HEK293T (cell line): ENCODE results near the gene PTPRQ.

ENCODE experiments used
- ARNT ChIP-seq: fragments of 450-650 bp; IDR thresholded peaks from 2 replicates; pipeline ENCODE4 v1.6.1; 2017; ENCODE audit warnings: mild to moderate bottlenecking
- BHLHE40 ChIP-seq: fragments of 450-650 bp; IDR thresholded peaks from 2 replicates; pipeline ENCODE4 v1.6.1; 2016; ENCODE audit warnings: mild to moderate bottlenecking, moderate library complexity, borderline replicate concordance
- CTBP1 ChIP-seq: fragments of 450-650 bp; IDR thresholded peaks from 2 replicates; pipeline ENCODE4 v1.6.1; 2016; ENCODE audit warnings: borderline replicate concordance
- ELF4 ChIP-seq: fragments of 450-650 bp; IDR thresholded peaks from 2 replicates; pipeline ENCODE4 v1.6.1; 2017; ENCODE audit warnings: antibody characterized with exemption
- FOXK2 ChIP-seq: fragments of 450-650 bp; IDR thresholded peaks from 2 replicates; pipeline ENCODE4 v1.6.1; 2016; ENCODE audit warnings: mild to moderate bottlenecking
- HDGF ChIP-seq: fragments of 450-650 bp; IDR thresholded peaks from 2 replicates; pipeline ENCODE4 v1.6.1; 2017; ENCODE audit warnings: antibody characterized with exemption, borderline replicate concordance
- L3MBTL2 ChIP-seq: fragments of 450-650 bp; conservative IDR thresholded peaks from 2 replicates; pipeline ENCODE4 v1.6.1; 2016; ENCODE audit warnings: mild to moderate bottlenecking
- NFRKB ChIP-seq: fragments of 450-650 bp; IDR thresholded peaks from 2 replicates; pipeline ENCODE4 v1.6.1; 2016; ENCODE audit warnings: mild to moderate bottlenecking, moderate library complexity
- PKNOX1 ChIP-seq: fragments of 450-650 bp; IDR thresholded peaks from 2 replicates; pipeline ENCODE4 v1.6.1; 2016
- SP1 ChIP-seq: fragments of 450-650 bp; IDR thresholded peaks from 2 replicates; pipeline ENCODE4 v1.6.1; 2017
- SUZ12 ChIP-seq: fragments of 450-650 bp; IDR thresholded peaks from 2 replicates; pipeline ENCODE4 v1.6.1; 2016; ENCODE audit warnings: mild to moderate bottlenecking
- TARDBP ChIP-seq: fragments of 450-650 bp; IDR thresholded peaks from 2 replicates; pipeline ENCODE4 v1.6.1; 2016

GRCh38 chr12:80531646-80532045, 87.6 kb downstream of the PTPRQ start:
- TF ChIP-seq SP1 = no peak
- no peak for TF ChIP-seq ELF4
- no peak for TF ChIP-seq NFRKB
- no peak for TF ChIP-seq HDGF
- TF ChIP-seq PKNOX1 = no peak
- no peak for TF ChIP-seq BHLHE40
- no peak for TF ChIP-seq L3MBTL2
- TF ChIP-seq FOXK2 = no peak
- no peak for TF ChIP-seq ARNT
- no peak for TF ChIP-seq SUZ12
- no peak for TF ChIP-seq CTBP1
- TF ChIP-seq TARDBP = no peak
